ENCODE data around the gene APBA2.
"Not testable (repeated sequence)": the region's sequence is repeated elsewhere in the genome, so short reads cannot be mapped to it uniquely, and the experiment has no call there.

APBA2 gene

DNA sequence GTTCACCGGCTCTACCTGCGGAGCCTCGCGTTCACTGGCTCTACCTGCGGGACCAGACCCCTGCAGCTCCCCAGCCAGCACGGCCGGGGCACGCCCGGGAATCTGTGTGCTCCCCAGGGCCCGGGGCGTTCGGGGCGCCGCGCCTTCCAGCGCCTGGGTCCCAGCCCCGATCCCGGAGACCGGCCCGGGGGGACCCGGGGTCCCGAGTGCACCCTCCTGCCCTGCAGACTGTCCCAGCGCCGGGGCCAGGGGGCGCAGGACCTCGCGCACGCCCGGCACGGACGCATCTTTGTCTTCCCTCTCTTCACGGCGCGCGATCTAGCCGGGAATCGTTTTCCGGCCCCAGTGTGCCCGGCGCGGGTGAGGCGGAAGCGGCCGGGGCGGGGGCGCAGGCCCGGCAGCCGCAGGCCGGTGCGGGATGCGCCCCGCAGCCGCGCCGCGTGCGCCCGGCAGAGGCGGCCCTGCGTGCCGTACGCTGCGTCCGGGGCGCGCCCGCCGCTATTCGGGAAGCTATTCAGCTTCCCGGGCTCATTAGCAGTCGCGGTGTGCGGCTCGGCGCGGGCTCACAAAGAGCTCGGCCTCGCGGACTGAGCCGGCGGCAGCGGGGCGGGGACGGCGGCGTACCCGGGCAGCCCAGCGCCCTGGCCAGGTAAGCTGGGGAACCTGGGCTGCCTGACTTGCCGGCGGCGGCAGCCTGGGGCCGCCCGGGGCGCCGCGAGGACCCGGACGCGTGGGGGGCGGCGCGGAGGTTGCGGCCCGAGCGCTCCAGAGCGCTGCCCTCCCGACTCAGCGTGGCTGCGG is at the start of gene APBA2:
Gene APBA2, plus strand, starts transcription at position 345 of the 801 bp plus-strand sequence. CDS start 167,911 bp downstream, outside the sequence.
- DNase-seq = peak; percentile 65 to 70

DNA sequence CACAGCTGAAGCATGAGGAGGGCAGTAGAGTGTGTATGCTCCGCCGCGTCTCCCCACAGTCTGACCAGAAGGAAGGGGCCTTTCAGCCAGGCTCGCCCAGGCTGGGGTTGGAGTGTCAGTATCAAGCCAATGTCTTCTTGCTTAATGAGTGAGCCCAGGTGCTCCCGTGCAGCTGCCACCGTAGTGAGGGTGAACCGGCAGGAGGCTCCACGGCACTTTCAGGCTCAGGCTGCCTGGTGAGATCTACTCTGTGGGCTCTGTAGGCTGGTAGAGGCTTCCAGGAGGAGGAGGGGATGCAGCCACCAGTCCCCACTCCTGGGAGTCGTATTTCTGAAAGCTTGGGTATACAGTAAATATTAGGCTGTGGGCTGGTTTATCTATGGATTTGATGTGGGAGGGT is 45.5 kb upstream of the APBA2 start:
- DNase-seq = not testable (repeated sequence)

DNA sequence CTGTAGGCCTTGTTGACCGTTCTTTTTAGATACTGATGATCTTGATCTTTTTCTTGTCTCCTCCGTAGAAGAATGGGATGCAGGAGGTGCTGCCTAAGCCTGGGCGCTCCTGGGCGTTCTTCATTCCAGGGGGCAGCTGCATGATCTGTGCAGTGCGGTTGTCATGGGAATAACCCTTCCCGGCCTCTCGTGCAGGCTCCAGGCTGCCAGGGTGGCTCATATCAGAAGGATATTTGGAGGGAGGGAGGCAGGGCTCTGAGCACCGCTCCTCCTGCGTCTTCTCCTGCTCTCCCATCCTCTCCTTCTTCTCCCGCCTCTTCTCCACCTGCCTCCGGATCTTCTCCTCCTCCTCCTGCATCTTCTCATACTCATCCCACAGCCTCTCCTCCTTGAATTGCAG is 43.6 kb upstream of the APBA2 start:
- DNase-seq = not testable (repeated sequence)

DNA sequence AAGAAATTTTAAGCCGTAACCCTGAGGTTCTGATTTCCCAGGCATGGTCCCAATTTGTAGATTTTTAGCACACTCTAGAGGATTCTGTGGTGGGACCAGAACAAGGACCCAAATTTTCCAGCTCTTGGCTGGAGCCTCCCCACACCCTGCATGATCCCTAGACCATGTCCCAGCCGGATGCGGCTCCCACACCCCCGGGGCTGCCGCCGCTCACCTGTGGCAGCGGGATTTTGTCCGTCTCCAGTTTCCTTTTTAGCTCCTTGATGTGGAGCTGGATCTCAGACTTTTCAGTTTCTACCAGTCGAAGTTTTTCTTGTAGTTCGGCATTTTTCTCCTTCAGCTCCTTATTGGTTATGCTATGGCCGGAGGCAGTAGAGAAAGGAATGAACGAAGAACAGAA is 42.3 kb upstream of the APBA2 start:
- not testable (repeated sequence) for DNase-seq

DNA sequence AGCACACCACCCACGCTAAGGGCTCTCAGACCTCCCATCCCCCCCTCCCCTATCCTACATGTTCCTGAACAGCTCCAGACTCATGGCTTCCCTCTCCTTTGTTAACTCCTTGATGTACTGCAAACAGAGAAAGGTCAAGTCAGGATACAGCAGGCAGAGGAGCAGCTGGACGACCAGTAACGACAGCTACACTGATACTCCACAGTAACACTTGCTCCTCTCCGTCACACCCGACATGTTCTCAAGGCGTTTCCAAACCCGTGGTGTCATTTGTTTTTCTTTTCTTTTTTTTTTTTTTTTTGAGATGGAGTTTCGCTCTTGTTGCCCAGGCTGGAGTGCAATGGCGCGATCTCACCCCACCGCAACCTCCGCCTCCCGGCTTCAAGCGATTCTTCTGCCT is 41.6 kb upstream of the APBA2 start:
- not testable (repeated sequence) for DNase-seq

DNA sequence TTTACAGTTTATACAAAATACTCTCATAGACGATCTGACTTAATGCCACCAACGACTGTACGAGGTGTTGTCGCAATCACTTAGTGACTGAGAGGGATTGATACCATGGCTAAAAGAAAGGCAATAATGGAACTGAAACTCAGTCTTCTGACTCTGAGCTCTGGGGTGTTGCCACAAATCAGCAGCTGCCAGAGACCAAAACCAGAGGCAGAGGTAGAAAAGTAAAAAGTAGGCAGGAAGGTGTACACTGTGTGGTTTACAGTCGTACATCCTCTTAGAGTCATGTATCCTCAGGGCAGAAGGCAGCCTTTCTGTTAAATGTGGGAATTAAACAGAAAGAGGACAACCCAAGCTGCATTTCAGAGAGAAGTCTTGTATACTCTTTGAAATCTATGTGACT is 38.5 kb upstream of the APBA2 start:
- not testable (repeated sequence) for DNase-seq

DNA sequence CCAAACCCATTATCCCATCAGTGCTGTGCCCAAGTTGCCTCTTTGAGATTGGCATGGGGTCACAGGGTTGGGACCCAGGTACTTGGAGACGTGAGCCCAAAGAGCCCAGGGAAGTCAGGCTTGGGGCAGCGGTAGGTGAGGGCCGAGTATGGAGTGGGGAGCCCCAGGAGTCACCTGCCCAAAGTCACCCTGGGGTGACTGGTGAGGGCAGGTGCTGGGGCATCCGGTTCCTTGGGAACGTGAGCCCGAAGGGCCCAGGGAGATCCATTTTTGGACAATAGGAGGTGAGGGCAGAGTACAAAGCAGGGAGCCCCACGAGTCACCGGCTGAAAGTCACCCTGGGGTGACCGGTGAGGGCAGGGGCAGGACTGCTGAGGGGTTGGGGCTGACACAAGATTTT is 37.8 kb upstream of the APBA2 start:
- not testable (repeated sequence) for DNase-seq

DNA sequence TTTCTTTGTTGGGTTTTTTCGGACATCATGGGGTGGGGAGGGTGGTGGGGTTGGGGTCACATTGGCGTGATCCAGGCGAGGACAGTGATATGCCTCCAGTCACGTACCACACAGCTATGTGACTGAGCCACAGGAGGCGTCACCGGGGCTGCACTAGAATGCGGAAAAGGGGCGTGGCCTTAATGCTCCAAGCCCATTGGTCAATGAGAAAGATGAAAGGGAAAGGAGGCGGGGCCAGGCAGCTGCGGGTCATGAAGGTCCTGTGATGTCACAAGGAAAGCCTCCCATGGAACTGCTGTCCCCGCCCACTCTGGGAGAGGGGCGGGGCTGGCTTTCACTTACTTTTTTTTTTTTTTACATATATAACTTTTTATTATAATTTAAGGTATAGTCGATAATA is 37.3 kb upstream of the APBA2 start, which contains the start of gene GOLGA6L7:
Gene GOLGA6L7, minus strand, starts transcription at position 124 of the 400 bp plus-strand sequence. Its CDS starts 95 bp downstream, at position 29.
- peak; percentile 26 to 27 for DNase-seq

DNA sequence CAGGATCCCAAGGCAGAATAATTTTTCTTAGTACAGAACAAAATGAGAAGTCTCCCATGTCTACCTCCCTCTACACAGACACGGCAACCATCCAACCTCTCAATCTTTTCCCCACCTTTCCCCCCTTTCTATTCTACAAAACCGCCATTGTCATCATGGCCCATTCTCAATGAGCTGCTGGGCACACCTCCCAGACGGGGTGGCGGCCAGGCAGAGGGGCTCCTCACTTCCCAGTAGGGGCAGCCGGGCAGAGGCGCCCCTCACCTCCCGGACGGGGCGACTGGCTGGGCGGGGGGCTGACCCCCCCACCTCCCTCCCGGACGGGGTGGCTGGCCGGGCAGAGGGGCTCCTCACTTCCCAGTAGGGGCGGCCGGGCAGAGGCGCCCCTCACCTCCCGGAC is 36.5 kb upstream of the APBA2 start:
- DNase-seq = not testable (repeated sequence)

DNA sequence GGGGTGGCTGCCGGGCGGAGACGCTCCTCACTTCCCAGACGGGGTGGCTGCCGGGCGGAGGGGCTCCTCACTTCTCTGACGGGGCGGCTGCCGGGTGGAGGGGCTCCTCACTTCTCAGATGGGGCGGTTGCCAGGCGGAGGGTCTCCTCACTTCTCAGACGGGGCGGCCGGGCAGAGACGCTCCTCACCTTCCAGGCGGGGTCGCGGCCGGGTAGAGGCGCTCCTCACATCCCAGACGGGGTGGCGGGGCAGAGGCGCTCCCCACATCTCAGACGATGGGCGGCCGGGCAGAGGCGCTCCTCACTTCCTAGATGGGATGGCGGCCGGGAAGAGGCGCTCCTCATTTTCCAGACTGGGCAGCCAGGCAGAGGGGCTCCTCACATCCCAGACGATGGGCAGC is 36.0 kb upstream of the APBA2 start:
- not testable (repeated sequence) for DNase-seq

DNA sequence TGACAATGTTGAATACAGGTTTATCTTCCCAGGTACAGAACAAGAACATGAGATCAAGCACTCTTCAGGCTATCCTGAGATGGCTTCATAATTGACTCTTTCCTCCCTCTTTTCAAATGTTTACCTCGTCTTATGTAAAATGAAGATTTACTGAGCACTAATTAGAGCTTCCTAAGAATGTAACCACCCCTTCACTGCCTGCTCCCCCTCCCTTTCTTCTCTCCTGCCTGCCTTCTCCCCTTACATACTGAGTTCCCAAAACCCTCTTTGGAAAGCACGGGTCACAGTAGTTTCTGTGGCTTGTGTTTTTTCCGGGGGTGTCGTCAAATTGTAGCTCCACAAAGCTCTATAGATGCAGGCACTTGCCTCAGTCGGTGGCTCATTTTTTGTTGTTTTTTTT is 32.1 kb upstream of the APBA2 start:
- not testable (repeated sequence) for DNase-seq

DNA sequence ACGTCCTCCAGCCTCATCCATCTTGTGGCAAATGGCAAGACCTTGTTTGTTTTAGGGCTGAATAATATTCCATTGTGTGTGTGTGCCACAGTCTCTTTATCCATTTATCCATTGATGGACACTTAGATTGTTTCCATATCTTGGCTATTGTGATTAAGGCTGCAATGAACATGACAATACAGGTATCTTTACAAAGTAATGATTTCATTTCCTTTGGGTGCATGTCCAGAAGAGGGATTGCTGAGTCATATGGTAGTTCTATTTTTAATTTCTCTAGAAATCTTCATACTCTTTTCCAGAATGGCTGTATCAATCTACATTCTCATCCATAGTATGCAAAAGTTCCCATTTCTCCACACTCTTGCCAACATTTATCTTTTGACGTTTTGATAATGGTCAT is 31.2 kb upstream of the APBA2 start:
- DNase-seq = not testable (repeated sequence)

DNA sequence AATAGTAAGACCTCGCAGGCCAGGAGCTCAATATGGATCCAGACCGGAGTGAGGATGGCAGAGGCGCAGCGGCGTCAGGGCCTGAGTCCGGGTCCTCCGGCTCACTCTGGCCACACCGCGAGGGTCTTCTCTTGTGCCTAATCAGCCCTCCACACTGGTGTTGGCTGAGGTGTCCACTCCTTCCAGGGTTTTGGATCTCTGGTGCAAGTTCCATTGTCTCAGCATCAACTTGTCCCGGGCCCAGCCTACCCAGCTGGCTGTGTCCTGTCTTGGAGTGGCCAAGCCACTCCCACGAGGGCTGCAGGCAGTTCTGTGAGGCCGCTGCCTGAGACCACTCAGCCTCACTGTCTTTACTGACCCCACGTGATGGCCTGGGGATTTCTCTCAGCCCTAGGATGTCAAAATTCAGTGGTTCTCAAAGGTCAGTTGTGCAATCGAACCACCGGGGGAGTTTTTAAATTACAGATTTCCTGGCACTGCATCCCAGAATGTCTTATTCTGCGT is 24.7 kb upstream of the APBA2 start:
- DNase-seq = no peak

DNA sequence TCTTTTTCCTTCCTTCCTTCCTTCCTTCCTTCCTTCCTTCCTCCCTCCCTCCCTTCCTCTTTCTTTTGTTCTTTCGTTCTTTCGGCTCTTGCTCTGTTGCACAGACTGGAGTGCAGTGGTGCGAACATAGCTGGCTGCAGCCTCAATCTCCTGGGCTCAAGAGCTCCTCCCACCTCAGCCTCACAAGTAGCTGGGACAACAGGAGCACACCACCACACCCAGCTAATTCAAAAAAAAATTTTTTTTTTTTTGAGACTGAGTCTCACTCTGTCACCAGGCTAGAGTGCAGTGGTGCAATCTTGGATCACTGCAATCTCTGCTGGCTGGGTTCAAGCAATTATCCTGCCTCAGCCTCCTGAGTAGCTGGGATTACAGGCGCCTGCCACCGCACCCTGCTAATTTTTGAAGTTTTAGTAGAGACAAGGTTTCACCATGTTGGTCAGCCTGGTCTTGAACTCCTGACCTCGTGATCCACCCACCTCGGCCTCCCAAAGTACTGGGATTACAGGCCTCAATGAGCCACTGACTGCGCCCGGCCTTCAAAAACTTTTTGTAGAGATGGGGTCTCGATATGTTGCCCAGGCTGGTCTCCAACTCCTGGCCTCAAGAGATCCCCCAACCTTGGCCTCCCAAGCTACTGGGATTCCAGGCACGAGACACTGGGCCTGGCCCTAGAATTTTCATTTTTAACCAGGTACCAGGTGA is 24.0 kb upstream of the APBA2 start:
- not testable (repeated sequence) for DNase-seq

DNA sequence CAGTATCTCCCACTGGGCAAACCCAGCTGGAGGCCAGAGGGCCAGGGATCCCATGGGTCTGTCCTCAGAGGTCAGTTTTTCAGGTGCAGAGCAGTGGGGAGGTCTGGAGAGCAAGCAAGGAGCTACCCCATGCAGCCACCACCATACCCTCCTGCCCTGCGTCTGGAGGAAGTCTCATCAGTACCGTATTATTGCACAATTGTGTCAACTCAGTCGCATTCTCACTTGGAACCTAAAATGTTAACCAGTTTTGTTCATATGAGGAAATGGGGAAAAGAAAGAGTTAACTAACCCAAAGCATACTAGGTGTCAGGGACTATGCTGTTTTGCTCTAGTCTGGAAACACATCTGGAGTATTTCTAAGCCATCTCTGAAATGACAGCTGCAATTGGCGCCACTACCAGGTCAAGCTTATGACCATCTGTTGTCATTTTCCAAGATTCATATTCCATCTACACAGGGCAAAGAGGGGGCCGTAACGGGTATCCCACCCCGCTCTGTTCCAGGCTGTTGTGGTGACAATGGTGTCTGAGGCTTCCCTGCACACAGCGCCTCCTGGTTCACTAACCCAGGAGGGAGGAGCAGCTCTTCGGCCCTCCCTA is 16.9 kb upstream of the APBA2 start:
- no peak for DNase-seq

DNA sequence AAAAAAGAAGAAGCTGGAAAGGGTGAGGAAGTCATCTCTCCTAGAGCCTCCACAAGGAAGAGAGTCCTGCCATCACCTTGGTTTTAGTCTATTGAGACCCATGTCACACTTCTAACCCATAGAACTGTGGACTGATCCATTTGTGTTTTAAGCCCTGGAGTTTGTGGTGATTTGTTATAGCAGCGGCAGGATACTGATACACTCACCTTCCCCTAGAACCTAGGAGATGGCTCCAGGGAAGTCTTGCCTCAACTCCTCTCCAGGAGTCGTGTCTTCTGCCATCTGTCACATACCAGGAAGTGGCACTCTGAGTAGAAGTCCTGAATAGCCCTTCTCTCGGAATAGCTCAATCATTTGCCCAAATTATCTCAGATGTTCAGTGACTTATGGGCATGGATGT is 14.6 kb upstream of the APBA2 start:
- no peak for DNase-seq

DNA sequence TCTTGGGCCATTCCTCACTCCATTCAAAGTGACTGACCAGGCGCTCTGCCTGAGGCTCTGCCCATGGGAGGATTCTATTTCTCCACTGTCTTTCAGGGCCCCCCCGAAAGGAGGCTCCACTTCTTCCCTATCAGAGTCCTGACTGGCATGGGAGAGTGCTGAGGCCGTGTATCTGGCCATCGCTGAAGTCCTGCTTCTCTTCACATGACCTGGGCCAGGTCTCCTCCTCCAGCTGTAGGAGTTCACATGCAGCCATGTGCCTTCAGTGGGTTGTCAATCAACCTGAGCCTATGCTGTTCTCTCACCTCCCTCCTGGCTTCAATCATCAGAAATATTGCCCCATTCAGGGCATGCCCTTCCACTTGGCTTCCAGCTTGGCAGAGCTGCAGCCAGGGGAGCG is 12.8 kb upstream of the APBA2 start:
- no peak for DNase-seq

DNA sequence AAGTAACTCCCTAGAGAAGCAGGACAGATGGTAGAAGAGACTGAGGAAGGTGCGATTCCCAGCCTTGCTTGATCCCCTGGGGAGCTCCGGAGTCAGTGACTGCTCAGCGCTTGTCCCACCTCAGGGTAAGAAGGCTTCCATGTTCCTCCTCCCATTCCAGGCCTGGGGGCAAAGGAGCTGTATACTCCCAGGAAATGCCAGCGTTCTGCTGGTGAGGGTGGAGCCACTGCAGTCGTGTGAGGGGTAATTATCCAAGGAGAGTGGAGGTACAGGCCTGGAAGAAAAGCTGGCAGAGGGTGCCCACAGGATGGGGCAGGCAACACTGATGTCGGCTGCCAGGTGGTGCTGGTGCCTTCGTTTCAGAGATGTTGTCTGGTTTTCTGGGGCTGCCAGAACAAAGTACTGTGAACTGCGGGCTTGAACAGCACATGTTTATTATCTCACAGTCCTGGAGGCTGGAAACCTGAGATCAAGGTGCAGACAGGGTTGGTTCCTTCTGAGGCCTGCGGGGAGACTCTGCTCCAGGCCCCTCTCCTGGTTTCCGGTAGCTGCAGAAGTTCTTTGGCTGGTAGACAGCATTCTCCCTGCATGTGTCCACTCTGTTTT is 12.1 kb upstream of the APBA2 start:
- DNase-seq = no peak

DNA sequence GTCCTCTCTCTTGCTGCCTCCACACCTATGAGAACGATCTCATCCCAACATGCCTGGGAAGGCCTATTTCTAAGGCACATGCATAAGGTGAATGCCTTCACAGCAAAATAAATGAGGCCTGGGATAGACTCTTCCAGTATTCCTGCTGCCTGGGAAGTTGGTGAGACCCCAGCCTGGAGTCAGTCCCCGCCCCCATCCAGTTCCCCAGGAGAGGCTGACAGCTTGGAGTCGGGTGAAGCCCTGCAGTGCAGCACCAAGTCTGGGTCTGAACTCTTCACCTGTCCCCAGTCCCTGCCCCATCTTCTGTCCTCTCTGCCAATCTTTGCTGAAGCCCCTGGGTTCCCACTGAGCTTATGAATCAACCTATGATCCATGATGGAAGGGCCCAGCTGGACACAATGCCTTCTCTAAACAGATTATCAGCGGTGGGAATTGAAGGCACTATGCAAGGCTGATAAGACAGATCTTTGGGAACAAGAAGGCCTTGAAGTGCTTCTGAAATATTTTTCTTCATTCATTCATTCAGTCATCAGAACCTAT is 10.2 kb upstream of the APBA2 start:
- DNase-seq = no peak

DNA sequence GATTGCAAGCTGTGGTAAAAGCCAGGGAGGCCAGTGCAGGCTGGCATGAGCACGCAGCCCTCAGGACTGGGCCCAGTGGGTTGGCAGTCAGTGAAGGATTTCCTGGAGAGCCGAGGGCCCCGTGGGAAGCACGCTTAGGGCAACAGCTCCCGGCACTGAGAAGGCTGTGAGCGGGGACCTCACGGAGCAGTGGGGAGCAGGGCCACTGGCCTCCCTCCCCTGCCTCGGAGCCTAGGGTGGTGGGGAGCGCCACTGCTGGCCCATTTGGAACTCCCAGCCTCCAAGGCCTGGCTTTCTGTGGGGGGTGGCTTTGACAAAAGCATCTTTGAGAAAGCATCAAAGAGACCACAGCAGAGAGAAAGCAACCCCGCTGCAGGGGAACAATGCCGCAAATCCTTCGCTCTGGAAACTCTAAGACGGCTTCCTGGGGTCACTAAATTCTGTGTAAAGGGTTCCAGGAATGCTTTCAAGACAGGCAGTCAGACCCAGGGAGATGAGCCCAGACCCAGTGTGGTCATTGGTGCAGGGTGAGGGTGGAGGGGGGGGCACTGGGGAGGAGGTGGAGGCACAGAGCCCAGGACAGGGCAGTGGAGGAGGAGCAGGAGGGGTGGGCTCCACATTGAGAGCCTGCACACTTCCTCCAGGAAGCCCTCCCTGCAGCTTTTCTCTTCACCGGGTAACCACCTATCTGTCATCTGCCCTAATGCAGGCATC is 9.5 kb upstream of the APBA2 start:
- no peak for DNase-seq

DNA sequence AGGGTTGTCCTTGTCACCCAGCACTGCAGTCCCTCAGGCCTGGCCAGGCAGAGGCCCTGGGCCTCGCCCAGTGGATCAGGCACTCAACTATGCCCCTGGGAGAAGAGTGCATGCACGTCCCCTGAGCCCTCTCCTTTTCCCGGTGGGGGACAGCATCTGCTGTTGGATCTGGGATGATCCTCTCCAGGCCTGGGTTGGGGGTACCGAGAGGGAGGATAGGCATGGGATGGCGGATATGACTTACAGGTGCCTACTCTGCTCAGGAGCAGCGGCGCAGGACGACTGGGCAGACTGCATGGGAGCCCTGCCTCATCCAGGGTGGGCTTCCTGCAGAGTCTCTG is 9.0 kb upstream of the APBA2 start:
- DNase-seq = no peak

DNA sequence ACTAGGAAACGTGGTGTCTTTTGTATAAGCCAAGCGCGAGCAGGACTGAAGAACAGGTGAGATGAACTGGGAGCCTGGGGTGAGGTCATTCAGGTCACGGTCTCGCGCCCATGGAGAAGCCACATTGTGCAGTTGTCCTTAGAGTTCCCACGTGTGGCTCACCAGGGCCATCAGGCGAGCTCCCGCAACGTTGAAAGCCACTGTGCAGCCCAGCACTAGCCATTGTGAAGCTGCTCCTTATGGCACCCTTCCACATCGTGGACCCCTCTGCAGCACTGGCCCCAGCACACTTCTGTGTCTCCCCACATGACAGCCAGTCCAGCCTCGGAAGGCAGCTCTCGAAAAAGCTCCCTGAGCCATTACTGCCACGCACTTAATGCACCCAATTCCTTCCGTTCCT is 7.6 kb upstream of the APBA2 start:
- DNase-seq = no peak
